Measurements from ENCODE around the gene APOBEC3H. TPM values are rescaled to one million over a fixed set of nuclear protein-coding genes. Genes with fewer than 3 reads are reported as not detected.

APOBEC3H gene
- total RNA-seq, 4 donors from 2014 or later, result not detected

DNA sequence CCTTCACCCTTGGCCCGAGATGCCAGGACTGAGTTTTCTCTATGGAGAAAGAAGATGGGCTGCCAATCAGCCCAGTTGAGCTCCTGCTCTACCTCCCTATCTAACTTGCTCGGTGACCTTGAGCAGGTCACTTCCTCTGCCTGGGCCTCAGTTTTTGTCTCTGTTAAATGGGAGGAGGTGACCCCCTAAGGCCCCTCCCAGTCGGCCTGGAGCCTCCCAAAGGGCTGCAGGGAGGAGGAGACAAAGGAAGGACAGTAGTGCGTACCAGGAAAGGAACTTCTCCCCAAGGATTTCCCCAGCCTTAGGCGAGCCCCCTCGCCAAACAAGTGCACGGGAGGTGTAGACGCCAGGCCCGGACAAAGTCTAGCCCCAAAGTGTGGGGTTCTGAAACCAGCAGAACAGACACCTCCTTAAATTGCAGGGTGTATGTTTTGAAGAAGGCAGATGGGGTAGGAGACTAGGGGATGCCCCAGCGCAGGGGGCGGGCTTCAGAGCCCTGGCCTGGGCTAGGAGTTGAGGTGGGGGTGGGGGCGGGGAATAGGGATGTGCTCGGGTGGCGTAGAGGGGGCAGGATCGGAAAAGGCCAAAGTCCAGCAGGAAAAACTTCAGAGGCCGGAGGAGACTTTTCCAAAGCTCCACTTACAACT is 54.4 kb downstream of the APOBEC3H start:
- TF ChIP-seq, protein P1, sequence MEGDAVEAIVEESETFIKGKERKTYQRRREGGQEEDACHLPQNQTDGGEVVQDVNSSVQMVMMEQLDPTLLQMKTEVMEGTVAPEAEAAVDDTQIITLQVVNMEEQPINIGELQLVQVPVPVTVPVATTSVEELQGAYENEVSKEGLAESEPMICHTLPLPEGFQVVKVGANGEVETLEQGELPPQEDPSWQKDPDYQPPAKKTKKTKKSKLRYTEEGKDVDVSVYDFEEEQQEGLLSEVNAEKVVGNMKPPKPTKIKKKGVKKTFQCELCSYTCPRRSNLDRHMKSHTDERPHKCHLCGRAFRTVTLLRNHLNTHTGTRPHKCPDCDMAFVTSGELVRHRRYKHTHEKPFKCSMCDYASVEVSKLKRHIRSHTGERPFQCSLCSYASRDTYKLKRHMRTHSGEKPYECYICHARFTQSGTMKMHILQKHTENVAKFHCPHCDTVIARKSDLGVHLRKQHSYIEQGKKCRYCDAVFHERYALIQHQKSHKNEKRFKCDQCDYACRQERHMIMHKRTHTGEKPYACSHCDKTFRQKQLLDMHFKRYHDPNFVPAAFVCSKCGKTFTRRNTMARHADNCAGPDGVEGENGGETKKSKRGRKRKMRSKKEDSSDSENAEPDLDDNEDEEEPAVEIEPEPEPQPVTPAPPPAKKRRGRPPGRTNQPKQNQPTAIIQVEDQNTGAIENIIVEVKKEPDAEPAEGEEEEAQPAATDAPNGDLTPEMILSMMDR (IDR thresholded peaks at IDR 0.05; ENCODE audit: low read depth), result no peak

DNA sequence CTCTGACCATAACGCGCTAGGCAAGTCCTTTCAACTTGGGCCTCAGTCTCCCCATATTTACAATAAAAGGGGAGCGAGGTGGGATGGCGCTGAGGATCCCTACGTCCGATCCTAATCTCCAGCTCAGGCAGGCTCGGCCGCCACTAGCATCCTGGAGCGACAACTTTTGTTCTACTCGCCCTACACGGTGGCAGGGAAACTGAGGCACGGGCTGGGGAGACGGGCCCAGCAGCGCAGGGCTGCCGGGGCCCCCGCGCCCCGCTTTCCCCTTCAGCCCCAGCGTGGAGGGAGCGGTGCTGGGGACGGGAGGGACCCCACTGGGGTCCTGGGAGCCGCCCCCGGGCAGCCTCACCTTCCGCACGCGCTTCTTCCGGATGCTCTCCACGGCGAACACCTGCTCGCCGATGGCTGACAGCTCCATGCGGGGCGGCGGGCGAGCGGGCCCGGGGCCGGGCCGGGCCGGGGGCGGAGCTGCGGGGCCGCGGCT is 55.0 kb downstream of the APOBEC3H start:
- TF ChIP-seq, protein P1 (IDR thresholded peaks at IDR 0.05; ENCODE audit: low read depth), result no peak

DNA sequence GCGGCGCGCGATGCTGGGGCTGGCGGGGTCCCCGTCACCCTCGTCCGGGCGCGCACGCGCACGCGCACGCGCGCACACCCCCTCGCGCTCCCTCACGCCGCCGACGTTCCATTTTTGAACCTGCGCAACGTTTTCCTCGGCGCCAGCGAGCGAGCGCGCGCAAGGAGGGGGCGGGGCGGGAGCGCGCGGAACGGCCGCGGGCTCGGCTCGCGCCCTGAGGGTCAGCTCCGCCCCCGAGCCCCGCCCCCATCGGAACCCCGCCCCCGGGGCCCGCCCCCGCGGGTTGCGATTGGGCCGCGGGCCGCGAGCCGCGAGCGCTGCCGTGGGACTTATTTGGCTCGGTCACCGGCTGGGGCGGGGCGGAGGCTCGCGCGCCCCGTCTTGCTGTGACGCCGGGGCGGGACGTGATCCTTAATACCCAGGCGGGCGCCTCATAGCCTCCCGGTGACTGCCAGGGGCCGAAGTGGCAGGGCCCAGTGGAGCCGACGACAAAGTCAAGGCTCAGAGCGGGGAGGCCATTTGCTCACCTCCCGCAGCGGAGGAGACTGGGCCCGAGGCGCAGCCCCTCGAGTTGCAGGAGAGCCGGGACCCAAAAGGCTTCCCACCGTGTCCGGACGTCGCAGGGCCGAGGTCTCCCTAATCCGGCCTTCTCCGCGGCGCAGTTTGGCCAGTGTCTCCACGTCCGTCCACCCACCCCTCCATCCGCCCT is 55.6 kb downstream of the APOBEC3H start, which contains the start of gene CBX7:
Gene CBX7 (minus strand): TSS at position 170 of the 709 bp plus-strand sequence. CDS start 236 bp downstream, outside the sequence.
- TF ChIP-seq, protein P1 (IDR thresholded peaks at IDR 0.05; ENCODE audit: low read depth), result no peak

DNA sequence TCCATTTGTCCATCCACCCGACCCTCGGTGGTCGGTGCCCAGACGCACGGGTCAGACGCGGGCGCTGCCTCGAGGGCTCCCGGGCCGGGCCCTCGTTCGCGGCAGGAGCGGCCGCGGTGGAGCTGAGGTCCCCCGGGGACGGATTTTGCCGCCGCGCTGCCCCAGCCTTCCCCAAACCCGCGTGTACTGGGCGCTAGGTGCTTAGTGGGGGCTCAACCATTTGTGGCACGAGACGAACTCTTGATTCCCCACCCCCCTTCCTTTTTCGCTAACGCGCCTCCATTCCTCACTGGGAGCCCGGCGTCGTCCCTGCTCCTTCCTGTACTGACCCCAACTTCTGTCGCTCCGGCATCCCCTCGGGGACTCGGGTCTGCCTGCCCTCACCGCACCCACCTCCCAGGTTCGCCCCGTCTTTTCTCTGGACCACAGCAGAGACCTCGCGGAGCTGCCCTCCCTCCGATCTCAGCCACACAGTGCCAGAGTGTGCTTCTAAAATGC is 56.2 kb downstream of the APOBEC3H start:
- TF ChIP-seq, protein P1 (IDR thresholded peaks at IDR 0.05; ENCODE audit: low read depth), result no peak

Small RNAs within 50 kb of the gene (small RNA-seq; reads per million reads assigned to genes)
- gene AL022318.2 (not detected), gene COX5BP7 (not detected)

Other genes with a start within 250 kb of the APOBEC3H start
- 10 to 100 TPM in 3 of 4 donors, 1 to 10 TPM in 1; 9.3 to 28.8 (median 15.9) TPM for gene CBX6, start 225.0 kb upstream of the APOBEC3H start, total RNA-seq
- under 1 TPM in 3 of 4 donors, not detected in 1; 0.51 to 0.75 (median 0.65) TPM for gene APOBEC3A, start 139.6 kb upstream of the APOBEC3H start, total RNA-seq
- gene APOBEC3B, start 114.9 kb upstream of the APOBEC3H start, total RNA-seq, result 1 to 10 TPM in 2 of 4 donors, not detected in 2; 1.3 to 1.7 TPM
- 10 to 100 TPM in 2 of 4 donors, 1 to 10 TPM in 2; 6.6 to 11.2 (median 8.6) TPM for gene APOBEC3C, start 83.0 kb upstream of the APOBEC3H start, total RNA-seq
- gene APOBEC3D, start 76.1 kb upstream of the APOBEC3H start, total RNA-seq, result 1 to 10 TPM in 2 of 4 donors, under 1 TPM in 2; 0.44 to 3.6 (median 1.5) TPM
- gene APOBEC3F, start 56.4 kb upstream of the APOBEC3H start, total RNA-seq, result 1 to 10 TPM; 1.8 to 3.9 (median 2.7) TPM
- gene APOBEC3G, start 20.0 kb upstream of the APOBEC3H start, total RNA-seq, result 10 to 100 TPM in 1 of 4 donors, 1 to 10 TPM in 3; 2.6 to 16.1 (median 8.9) TPM
- gene CBX7, start 55.4 kb downstream of the APOBEC3H start, total RNA-seq, result 10 to 100 TPM; 37.4 to 74.2 (median 50.7) TPM
- gene PDGFB, start 147.7 kb downstream of the APOBEC3H start, total RNA-seq, result 10 to 100 TPM in 2 of 4 donors, 1 to 10 TPM in 2; 5.8 to 41.3 (median 8.4) TPM
- 1,000 to 10,000 TPM; 1,287 to 1,894 (median 1,495) TPM for gene RPL3, start 222.4 kb downstream of the APOBEC3H start, total RNA-seq

Measured in subcutaneous adipose tissue (tissue), 4 donors.